ENCODE data around the gene NRARP. TPM values are rescaled to one million over a fixed set of nuclear protein-coding genes. Genes with fewer than 3 reads are reported as not detected.
"Not testable (repeated sequence)": the region's sequence is repeated elsewhere in the genome, so short reads cannot be mapped to it uniquely, and the experiment has no call there.

The NRARP gene
- total RNA-seq, 1 donor from 2014 or later: 51.7 TPM

DNA sequence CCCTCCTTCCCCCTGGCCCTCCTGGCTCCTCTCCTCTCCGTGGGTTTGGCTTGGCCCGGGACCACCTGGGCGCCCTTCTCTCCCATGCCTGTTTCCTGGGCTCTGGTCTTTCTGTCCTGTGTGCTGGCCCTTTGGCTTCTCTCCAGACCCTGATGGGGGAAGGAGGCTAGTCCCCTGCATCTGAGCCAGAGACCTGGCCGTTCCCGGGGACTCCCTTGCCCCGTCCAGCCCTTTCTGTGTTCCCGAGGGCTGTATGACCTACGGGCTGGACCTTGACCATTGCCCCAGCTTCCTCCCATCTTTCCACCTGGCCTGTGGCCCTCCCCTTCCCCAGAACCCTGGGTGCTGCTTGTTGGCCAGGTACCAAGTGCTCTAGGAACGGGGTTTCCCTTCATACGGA is 38.6 kb downstream of the NRARP start:
- Histone ChIP-seq H3K4me1 (peaks cover 1 to 2% of the 10 kb centered on the region in 2 donors), H3K27me3 (no peaks in the 10 kb centered on the region), H3K36me3 (peaks cover 29 to 58% of the 10 kb centered on the region in 2 donors), H3K27ac (no peak overlapping the region), H3K9me3 (no peaks in the 10 kb centered on the region), H3K4me3 (no peak overlapping the region)
- intact Hi-C loops (cut with DNase I): no loop called here
- no peak for DNase-seq (ENCODE audit: low spot score in 2 of 2)
- TF ChIP-seq, protein P1, sequence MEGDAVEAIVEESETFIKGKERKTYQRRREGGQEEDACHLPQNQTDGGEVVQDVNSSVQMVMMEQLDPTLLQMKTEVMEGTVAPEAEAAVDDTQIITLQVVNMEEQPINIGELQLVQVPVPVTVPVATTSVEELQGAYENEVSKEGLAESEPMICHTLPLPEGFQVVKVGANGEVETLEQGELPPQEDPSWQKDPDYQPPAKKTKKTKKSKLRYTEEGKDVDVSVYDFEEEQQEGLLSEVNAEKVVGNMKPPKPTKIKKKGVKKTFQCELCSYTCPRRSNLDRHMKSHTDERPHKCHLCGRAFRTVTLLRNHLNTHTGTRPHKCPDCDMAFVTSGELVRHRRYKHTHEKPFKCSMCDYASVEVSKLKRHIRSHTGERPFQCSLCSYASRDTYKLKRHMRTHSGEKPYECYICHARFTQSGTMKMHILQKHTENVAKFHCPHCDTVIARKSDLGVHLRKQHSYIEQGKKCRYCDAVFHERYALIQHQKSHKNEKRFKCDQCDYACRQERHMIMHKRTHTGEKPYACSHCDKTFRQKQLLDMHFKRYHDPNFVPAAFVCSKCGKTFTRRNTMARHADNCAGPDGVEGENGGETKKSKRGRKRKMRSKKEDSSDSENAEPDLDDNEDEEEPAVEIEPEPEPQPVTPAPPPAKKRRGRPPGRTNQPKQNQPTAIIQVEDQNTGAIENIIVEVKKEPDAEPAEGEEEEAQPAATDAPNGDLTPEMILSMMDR (IDR thresholded peaks at IDR 0.05): no peak

DNA sequence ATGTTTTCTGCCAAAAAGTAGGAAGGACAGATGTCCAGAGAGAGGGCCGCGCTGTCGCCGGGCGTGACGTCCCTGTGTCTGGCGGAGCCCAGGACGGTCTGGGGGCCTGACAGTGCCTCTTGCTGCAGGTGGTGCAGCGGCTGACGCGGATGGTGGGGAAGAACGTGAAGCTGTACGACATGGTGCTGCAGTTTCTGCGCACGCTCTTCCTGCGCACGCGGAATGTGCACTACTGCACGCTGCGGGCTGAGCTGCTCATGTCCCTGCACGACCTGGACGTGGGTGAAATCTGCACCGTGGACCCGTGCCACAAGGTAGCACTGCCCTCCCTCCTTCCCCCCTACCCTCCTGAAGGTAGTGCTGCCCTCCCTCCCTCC is 39.2 kb downstream of the NRARP start:
- H3K27ac ChIP-seq: no peak overlapping the region
- H3K9me3 ChIP-seq: no peaks in the 10 kb centered on the region
- intact Hi-C loops (cut with DNase I): no loop called here
- no peak overlapping the region for H3K4me3 ChIP-seq
- peaks cover 29 to 61% of the 10 kb centered on the region in 2 donors for H3K36me3 ChIP-seq
- no peaks in the 10 kb centered on the region for H3K27me3 ChIP-seq
- no peak for DNase-seq (ENCODE audit: low spot score in 2 of 2)
- H3K4me1 ChIP-seq: no peaks in the 10 kb centered on the region
- TF ChIP-seq, protein P1 (IDR thresholded peaks at IDR 0.05): no peak

DNA sequence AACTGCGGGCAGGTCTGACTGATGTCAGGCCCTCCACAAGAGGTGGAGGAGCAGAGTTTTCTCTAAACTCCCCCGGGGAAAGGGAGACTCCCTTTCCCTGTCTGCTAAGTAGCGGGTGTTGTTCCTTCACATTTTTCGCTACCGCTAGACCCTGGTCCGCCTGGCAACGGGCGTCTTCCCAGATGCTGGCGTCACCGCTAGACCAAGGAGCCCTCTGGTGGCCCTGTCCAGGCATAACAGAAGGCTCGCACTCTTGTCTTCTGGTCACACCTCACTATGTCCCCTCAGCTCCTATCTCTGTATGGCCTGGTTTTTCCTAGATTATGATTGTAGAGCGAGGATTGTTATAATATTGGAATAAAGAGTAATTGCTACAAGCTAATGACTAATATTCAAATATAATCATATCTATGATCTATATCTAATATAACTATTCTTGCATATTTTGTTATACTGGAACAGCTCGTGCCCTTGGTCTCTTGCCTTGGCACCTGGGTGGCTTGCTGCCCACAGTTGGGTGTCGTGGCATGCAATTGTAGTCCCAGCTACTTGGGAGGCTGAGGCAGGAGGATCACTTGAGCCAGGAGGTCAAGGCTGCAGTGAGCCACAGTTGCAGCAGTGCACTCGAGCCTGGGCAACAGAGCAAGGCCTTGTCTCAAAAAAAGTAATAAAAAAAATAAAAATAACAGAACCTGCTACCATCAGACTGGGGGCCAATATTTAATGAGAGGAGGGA is 39.7 kb downstream of the NRARP start:
- peaks cover 29 to 57% of the 10 kb centered on the region in 2 donors for H3K36me3 ChIP-seq
- H3K27me3 ChIP-seq; H3K9me3 ChIP-seq; H3K4me1 ChIP-seq; DNase-seq (ENCODE audit: low spot score in 2 of 2); intact Hi-C loops (cut with DNase I); H3K27ac ChIP-seq; H3K4me3 ChIP-seq: not testable (repeated sequence)
- TF ChIP-seq, protein P1 (IDR thresholded peaks at IDR 0.05): peak in 1 of 3 experiments; percentile 53

DNA sequence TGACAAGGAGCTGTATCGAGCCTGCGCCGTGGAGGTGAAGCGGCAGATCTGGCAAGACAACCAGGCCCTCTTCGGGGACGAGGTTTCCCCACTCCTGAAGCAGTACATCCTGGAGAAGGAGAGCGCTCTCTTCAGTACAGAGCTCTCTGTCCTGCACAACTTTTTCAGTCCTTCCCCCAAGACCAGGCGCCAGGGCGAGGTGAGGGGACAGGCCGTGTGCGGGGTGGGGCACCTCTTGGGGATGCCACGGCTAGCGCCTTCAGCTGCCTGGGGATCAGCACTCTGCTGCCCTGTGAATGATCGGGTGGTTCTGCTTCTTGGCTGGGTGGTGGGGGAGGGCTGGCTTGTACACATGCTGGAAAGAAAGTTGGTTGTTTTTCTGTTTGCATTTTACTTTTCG is 45.2 kb downstream of the NRARP start:
- peak overlapping the region in 1 of 2 donors; percentile 98 for H3K4me3 ChIP-seq
- H3K36me3 ChIP-seq: peaks cover 5 to 21% of the 10 kb centered on the region in 2 donors
- no peaks in the 10 kb centered on the region for H3K27me3 ChIP-seq
- no peak overlapping the region for H3K27ac ChIP-seq
- TF ChIP-seq, protein P1 (IDR thresholded peaks at IDR 0.05): no peak
- no peaks in the 10 kb centered on the region for H3K9me3 ChIP-seq
- peaks cover 10 to 20% of the 10 kb centered on the region in 2 donors for H3K4me1 ChIP-seq
- intact Hi-C loops (cut with DNase I): no loop called here
- DNase-seq (ENCODE audit: low spot score in 2 of 2): no peak

DNA sequence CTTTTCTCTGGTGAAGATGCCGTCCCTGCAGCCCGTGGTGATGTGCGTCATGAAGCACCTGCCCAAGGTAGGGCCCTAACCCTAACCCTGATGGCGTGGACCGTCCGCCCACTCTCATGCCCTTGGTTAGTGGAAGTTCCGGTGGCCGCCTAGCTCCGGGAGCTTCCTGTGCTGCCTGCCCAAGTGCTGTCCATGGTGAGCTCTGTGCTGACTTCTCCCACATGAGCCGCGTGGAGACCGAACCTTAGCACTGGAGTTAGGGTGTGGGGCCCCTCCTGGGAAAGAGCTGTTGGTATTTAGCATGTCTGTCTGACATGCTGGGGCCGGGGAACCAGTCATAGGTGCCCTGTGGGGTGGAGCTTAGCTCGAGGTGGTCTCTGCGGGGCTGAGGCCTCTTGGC is 45.7 kb downstream of the NRARP start:
- Histone ChIP-seq H3K36me3 (peaks cover 5 to 21% of the 10 kb centered on the region in 2 donors), H3K27me3 (no peaks in the 10 kb centered on the region), H3K4me1 (peaks cover 10 to 20% of the 10 kb centered on the region in 2 donors), H3K9me3 (no peaks in the 10 kb centered on the region), H3K27ac (no peak overlapping the region), H3K4me3 (peak overlapping the region; percentile 88 to 98)
- TF ChIP-seq, protein P1 (IDR thresholded peaks at IDR 0.05): no peak
- no peak for DNase-seq (ENCODE audit: low spot score in 2 of 2)
- intact Hi-C loops (cut with DNase I): no loop called here

Data from ascending aorta (tissue), 2 donors.